GM20431 (cell line): ENCODE measurements around the gene RGS3.

Experiments
- in situ Hi-C: fragments of 300-500 bp; cut with MseI, MboI; formaldehyde crosslinking; loops from one replicate; pipeline ENCODE4 v1.15.0; 2020; ENCODE audit warnings: low sequenced_read_pairs; ENCODE audit not compliant: unreplicated experiment

The RGS3 gene

GRCh38 chr9:113462781-113463286, 693 bp upstream of the RGS3 start:
- in situ Hi-C loops, result no loop called here

- in situ Hi-C loops, result no loop called here
Measured at GRCh38 chr9:113464286-113464660, 746 bp downstream of the RGS3 start.

GRCh38 chr9:113465599-113466140, 2.1 kb downstream of the RGS3 start:
- in situ Hi-C loops, result no loop called here

GRCh38 chr9:113467183-113467582, 3.7 kb downstream of the RGS3 start:
- in situ Hi-C loops, result no loop called here

GRCh38 chr9:113468716-113469448, 5.4 kb downstream of the RGS3 start:
- in situ Hi-C loops, result no loop called here

- in situ Hi-C loops, result no loop called here
Measured at GRCh38 chr9:113471143-113471542, 7.6 kb downstream of the RGS3 start.

- in situ Hi-C loops, result no loop called here
Measured at GRCh38 chr9:113471566-113471965, 8.0 kb downstream of the RGS3 start.

- in situ Hi-C loops, result no loop called here
Measured at GRCh38 chr9:113472199-113472598, 8.7 kb downstream of the RGS3 start.

GRCh38 chr9:113474360-113475028, 11.0 kb downstream of the RGS3 start:
- in situ Hi-C loops, result no loop called here

- in situ Hi-C loops, result no loop called here
Measured at GRCh38 chr9:113475031-113475430, 11.5 kb downstream of the RGS3 start.

GRCh38 chr9:113475992-113476391, 12.5 kb downstream of the RGS3 start:
- in situ Hi-C loops, result no loop called here

- in situ Hi-C loops, result no loop called here
Measured at GRCh38 chr9:113476511-113476916, 13.0 kb downstream of the RGS3 start.

- in situ Hi-C loops, result no loop called here
Measured at GRCh38 chr9:113477058-113477457, 13.5 kb downstream of the RGS3 start.

- in situ Hi-C loops, result no loop called here
Measured at GRCh38 chr9:113477661-113478060, 14.1 kb downstream of the RGS3 start.

- in situ Hi-C loops, result no loop called here
Measured at GRCh38 chr9:113479174-113479621, 15.7 kb downstream of the RGS3 start.

GRCh38 chr9:113480612-113481011, 17.1 kb downstream of the RGS3 start:
- in situ Hi-C loops, result no loop called here

GRCh38 chr9:113481176-113481787, 17.8 kb downstream of the RGS3 start:
- in situ Hi-C loops, result no loop called here

GRCh38 chr9:113482341-113482740, 18.8 kb downstream of the RGS3 start:
- in situ Hi-C loops, result no loop called here

- in situ Hi-C loops, result no loop called here
Measured at GRCh38 chr9:113482991-113483675, 19.6 kb downstream of the RGS3 start.

GRCh38 chr9:113483676-113484257, 20.2 kb downstream of the RGS3 start:
- in situ Hi-C loops, result no loop called here
